CD4-positive, CD25-positive, alpha-beta regulatory T cell (primary cell): Measurements from ENCODE around the gene STOML1. TPM values are rescaled to one million over a fixed set of nuclear protein-coding genes. Genes with fewer than 3 reads are reported as not detected.

ENCODE experiments used
- ATAC-seq, 2 donors: fragments of 150-1000 bp; cut with Tn5 transposase; one replicate each; pipeline ENCODE4 v1.10.0; 2021; ENCODE audit warnings: low read depth in 2 of 2, moderate number of reproducible peaks in 2 of 2, moderate library complexity in 1 of 2
- DNase-seq, 3 donors: peaks; one replicate each; pipeline versions ENCODE4 v3.0.0 to v3.0.0-alpha.2; 2012 to 2022; ENCODE audit warnings: mixed read lengths in 1 of 3
- H3K27ac ChIP-seq: one replicate; pipeline ENCODE4 v1.7.0; 2013; ENCODE audit warnings: mild to moderate bottlenecking, low read length; ENCODE audit not compliant: insufficient read depth, poor library complexity, severe bottlenecking
- H3K27me3 ChIP-seq: one replicate; pipeline ENCODE4 v1.7.0; 2013; ENCODE audit warnings: low read length; ENCODE audit not compliant: control insufficient read depth, insufficient read depth
- H3K36me3 ChIP-seq: one replicate; pipeline ENCODE4 v1.7.0; 2013; ENCODE audit warnings: mild to moderate bottlenecking, low read length, moderate library complexity; ENCODE audit not compliant: control insufficient read depth, insufficient read depth
- H3K4me1 ChIP-seq: 2 replicates; pipeline ENCODE4 v1.7.0; 2013; ENCODE audit warnings: mild to moderate bottlenecking, low read length; ENCODE audit not compliant: insufficient read depth, control insufficient read depth, poor library complexity, severe bottlenecking
- H3K4me3 ChIP-seq: one replicate; pipeline ENCODE4 v1.7.0; 2013; ENCODE audit warnings: low read depth, mild to moderate bottlenecking, low read length, moderate library complexity
- H3K9me3 ChIP-seq, 2 experiments: 1 replicate in 1 of 2; 2 replicates in 1 of 2; pipeline ENCODE4 v1.7.0; 2013; ENCODE audit warnings: low read length in 2 of 2, mild to moderate bottlenecking in 1 of 2, moderate library complexity in 1 of 2; ENCODE audit not compliant: control insufficient read depth in 2 of 2
- H3K27ac Mint-ChIP-seq, 3 donors: one replicate each; pipeline ENCODE4 v1.8.0; 2020 to 2022; ENCODE audit warnings: mild to moderate bottlenecking in 3 of 3, mixed read lengths in 3 of 3, moderate library complexity in 2 of 3
- H3K27me3 Mint-ChIP-seq: one replicate; pipeline ENCODE4 v1.8.0; 2022; ENCODE audit warnings: mild to moderate bottlenecking, mixed read lengths
- H3K36me3 Mint-ChIP-seq: one replicate; pipeline ENCODE4 v1.8.0; 2020; ENCODE audit warnings: mixed read lengths
- H3K4me1 Mint-ChIP-seq, 4 donors: one replicate each; pipeline ENCODE4 v1.8.0; 2020 to 2022; ENCODE audit warnings: mixed read lengths in 4 of 4, mild to moderate bottlenecking in 1 of 4
- H3K4me3 Mint-ChIP-seq, 4 donors: one replicate each; pipeline ENCODE4 v1.8.0; 2020 to 2022; ENCODE audit warnings: mild to moderate bottlenecking in 4 of 4, mixed read lengths in 4 of 4, moderate library complexity in 3 of 4
- H3K9me3 Mint-ChIP-seq, 7 donors: one replicate each; pipeline ENCODE4 v1.8.0; 2020 to 2022; ENCODE audit warnings: mixed read lengths in 7 of 7, mild to moderate bottlenecking in 3 of 7, moderate library complexity in 2 of 7
- polyA plus RNA-seq, 4 donors: library from polyadenylated mRNA; unstranded; fragments of 300-500 nt; fragmentation: Illumina TruSeq; gene quantifications; one replicate each; pipeline ENCODE4 v1.2.3, GENCODE V29; 2021
- total RNA-seq: library from RNA; stranded (reverse); gene quantifications from one replicate; pipeline ENCODE4 v1.2.3, GENCODE V29; 2022

STOML1 gene
- total and polyA plus RNA-seq, 5 donors from 2014 or later: 5.9 to 11.4 (median 9.7) TPM

- H3K9me3 ChIP-seq: peaks cover 0 to 2% of the 10 kb centered on the region in 2 experiments
- Mint-ChIP-seq H3K27me3 (no peaks in the 10 kb centered on the region), H3K4me3 (no peak overlapping the region), H3K9me3 (peaks cover 0 to 2% (median 0%) of the 10 kb centered on the region in 7 donors), H3K36me3 (peaks cover 33% of the 10 kb centered on the region), H3K27ac (peak overlapping the region in 2 of 3 donors; percentile 42 to 89), H3K4me1 (peaks cover 39 to 72% (median 59%) of the 10 kb centered on the region in 4 donors)
- no peak for ATAC-seq
- no peaks in the 10 kb centered on the region for H3K27me3 ChIP-seq
- no peak overlapping the region for H3K4me3 ChIP-seq
- DNase-seq: no peak
- peaks cover 34% of the 10 kb centered on the region for H3K4me1 ChIP-seq
- H3K27ac ChIP-seq: no peak overlapping the region
- H3K36me3 ChIP-seq: peaks cover 22% of the 10 kb centered on the region
Observed at GRCh38 chr15:74008901-74009300, 16.8 kb upstream of the STOML1 start.

DNA sequence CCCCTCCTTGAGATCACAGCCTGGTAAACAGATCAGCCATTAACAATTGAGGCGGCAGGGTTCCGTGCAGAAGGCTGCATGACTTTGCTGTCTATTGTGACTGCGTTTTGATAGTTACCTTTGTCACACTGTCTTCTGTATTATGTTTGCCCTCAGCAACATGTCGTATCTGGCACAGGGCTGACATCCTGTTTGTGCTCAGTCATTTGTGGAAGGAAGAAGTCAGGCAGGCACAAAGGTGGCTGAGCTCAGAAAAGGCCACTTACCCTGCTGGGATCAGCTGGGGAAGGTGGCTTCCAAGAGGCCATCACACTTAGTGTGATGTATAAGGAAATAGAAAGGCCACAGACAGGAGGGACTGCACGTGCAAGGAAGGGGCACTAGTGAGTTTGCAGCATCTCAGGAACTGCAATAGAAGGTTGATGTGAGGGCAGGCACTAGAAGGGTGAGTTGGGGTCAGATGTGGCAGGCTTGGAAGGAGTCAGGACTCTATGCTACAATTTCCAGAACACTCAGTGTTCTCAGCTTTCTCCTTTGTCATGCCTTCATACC, 15.8 kb upstream of the STOML1 start:
- peaks cover 28% of the 10 kb centered on the region for H3K36me3 ChIP-seq
- no peaks in the 10 kb centered on the region for H3K27me3 ChIP-seq
- Mint-ChIP-seq H3K4me3 (peak overlapping the region; percentile 39 to 82 (median 63)), H3K4me1 (peaks cover 29 to 71% (median 57%) of the 10 kb centered on the region in 4 donors), H3K9me3 (peaks cover 0 to 5% (median 0%) of the 10 kb centered on the region in 7 donors), H3K27me3 (no peaks in the 10 kb centered on the region), H3K27ac (peak overlapping the region; percentile 89 to 100 (median 91)), H3K36me3 (peaks cover 35% of the 10 kb centered on the region)
- DNase-seq (peak in 2 of 3 donors; percentile 35 to 83), ATAC-seq (peak; percentile 83 to 93)
- peak overlapping the region; percentile 69 for H3K27ac ChIP-seq
- H3K4me1 ChIP-seq: peaks cover 34% of the 10 kb centered on the region
- H3K9me3 ChIP-seq: peaks cover 0 to 2% of the 10 kb centered on the region in 2 experiments
- peak overlapping the region; percentile 77 for H3K4me3 ChIP-seq

GRCh38 chr15:74006774-74007639, 14.9 kb upstream of the STOML1 start:
- Mint-ChIP-seq H3K27me3 (no peaks in the 10 kb centered on the region), H3K9me3 (peaks cover 0 to 3% (median 0%) of the 10 kb centered on the region in 7 donors), H3K4me1 (peaks cover 28 to 71% (median 56%) of the 10 kb centered on the region in 4 donors), H3K27ac (peak overlapping the region; percentile 89 to 100 (median 91)), H3K4me3 (peak overlapping the region; percentile 48 to 90 (median 80)), H3K36me3 (peaks cover 31% of the 10 kb centered on the region)
- Histone ChIP-seq H3K4me1 (peaks cover 34% of the 10 kb centered on the region), H3K9me3 (no peaks in the 10 kb centered on the region), H3K36me3 (peaks cover 29% of the 10 kb centered on the region), H3K4me3 (peak overlapping the region; percentile 77), H3K27ac (peak overlapping the region; percentile 69), H3K27me3 (no peaks in the 10 kb centered on the region)
- no peak for ATAC-seq
- peak in 1 of 3 donors; percentile 60 for DNase-seq

DNA sequence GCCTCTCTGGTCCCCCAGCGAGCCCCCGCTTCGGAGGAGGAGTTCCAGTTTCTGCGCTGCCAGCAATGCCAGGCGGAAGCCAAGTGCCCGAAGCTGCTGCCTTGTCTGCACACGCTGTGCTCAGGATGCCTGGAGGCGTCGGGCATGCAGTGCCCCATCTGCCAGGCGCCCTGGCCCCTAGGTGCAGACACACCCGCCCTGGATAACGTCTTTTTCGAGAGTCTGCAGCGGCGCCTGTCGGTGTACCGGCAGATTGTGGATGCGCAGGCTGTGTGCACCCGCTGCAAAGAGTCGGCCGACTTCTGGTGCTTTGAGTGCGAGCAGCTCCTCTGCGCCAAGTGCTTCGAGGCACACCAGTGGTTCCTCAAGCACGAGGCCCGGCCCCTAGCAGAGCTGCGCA, 5.9 kb upstream of the STOML1 start:
- H3K9me3 Mint-ChIP-seq: no peaks in the 10 kb centered on the region
- peak overlapping the region in 2 of 3 donors; percentile 95 to 97 for H3K27ac Mint-ChIP-seq
- no peak for DNase-seq
- no peaks in the 10 kb centered on the region for H3K9me3 ChIP-seq
- H3K27ac ChIP-seq: no peak overlapping the region
- H3K27me3 Mint-ChIP-seq: peaks cover 4% of the 10 kb centered on the region
- H3K4me3 Mint-ChIP-seq: peak overlapping the region in 1 of 4 donors; percentile 92
- H3K4me3 ChIP-seq: no peak overlapping the region
- peaks cover 71% of the 10 kb centered on the region for H3K4me1 ChIP-seq
- peaks cover 16% of the 10 kb centered on the region for H3K36me3 Mint-ChIP-seq
- no peaks in the 10 kb centered on the region for H3K27me3 ChIP-seq
- no peak for ATAC-seq
- peaks cover 21% of the 10 kb centered on the region for H3K36me3 ChIP-seq
- peaks cover 22 to 82% (median 48%) of the 10 kb centered on the region in 4 donors for H3K4me1 Mint-ChIP-seq

- Mint-ChIP-seq H3K4me1 (peaks cover 22 to 86% (median 53%) of the 10 kb centered on the region in 4 donors), H3K27me3 (peaks cover 4% of the 10 kb centered on the region), H3K36me3 (peaks cover 16% of the 10 kb centered on the region), H3K4me3 (peak overlapping the region; percentile 92 to 99 (median 98)), H3K27ac (peak overlapping the region; percentile 84 to 97 (median 95)), H3K9me3 (no peaks in the 10 kb centered on the region)
- Histone ChIP-seq H3K27me3 (no peaks in the 10 kb centered on the region), H3K4me1 (peaks cover 79% of the 10 kb centered on the region), H3K27ac (peak overlapping the region; percentile 94), H3K36me3 (peaks cover 17% of the 10 kb centered on the region), H3K9me3 (no peaks in the 10 kb centered on the region), H3K4me3 (peak overlapping the region; percentile 85)
- DNase-seq (peak; percentile 28 to 68 (median 29)), ATAC-seq (no peak)
Observed at GRCh38 chr15:73996939-73997338, 4.8 kb upstream of the STOML1 start.

DNA sequence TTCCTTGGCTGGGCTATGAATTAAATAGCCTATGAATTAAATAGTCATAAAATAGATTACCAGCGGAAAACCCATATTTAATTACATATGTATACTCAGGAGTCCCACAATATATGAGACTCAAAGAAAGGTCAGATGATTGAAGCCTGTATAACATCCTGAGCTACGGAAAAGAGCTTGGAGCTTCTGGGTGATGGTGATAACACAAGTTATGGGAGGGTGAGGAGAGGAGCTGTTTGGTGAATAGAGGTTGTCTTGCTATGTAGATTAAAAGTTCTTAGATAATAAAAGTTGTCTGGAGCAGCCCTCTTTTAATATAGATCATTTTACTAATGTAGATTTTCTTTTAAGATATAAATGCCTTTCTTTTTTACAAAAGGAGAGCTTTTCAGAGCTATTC, 4.2 kb upstream of the STOML1 start:
- H3K36me3 Mint-ChIP-seq: peaks cover 16% of the 10 kb centered on the region
- Histone ChIP-seq H3K4me1 (peaks cover 83% of the 10 kb centered on the region), H3K9me3 (no peaks in the 10 kb centered on the region), H3K27ac (peak overlapping the region; percentile 94), H3K27me3 (no peaks in the 10 kb centered on the region), H3K4me3 (peak overlapping the region; percentile 85), H3K36me3 (peaks cover 17% of the 10 kb centered on the region)
- H3K9me3 Mint-ChIP-seq: no peaks in the 10 kb centered on the region
- peak overlapping the region; percentile 92 to 99 (median 98) for H3K4me3 Mint-ChIP-seq
- DNase-seq (no peak), ATAC-seq (no peak)
- peaks cover 22 to 88% (median 51%) of the 10 kb centered on the region in 4 donors for H3K4me1 Mint-ChIP-seq
- H3K27me3 Mint-ChIP-seq: peaks cover 4% of the 10 kb centered on the region
- peak overlapping the region; percentile 84 to 97 (median 95) for H3K27ac Mint-ChIP-seq

GRCh38 chr15:73994912-73995622, 3.0 kb upstream of the STOML1 start:
- no peak for ATAC-seq
- Mint-ChIP-seq H3K4me3 (peak overlapping the region; percentile 92 to 99 (median 98)), H3K27me3 (peaks cover 4% of the 10 kb centered on the region), H3K36me3 (peaks cover 11% of the 10 kb centered on the region), H3K27ac (peak overlapping the region; percentile 95 to 99 (median 97)), H3K4me1 (peaks cover 22 to 85% (median 44%) of the 10 kb centered on the region in 4 donors), H3K9me3 (no peaks in the 10 kb centered on the region)
- H3K27ac ChIP-seq: peak overlapping the region; percentile 94
- H3K4me3 ChIP-seq: peak overlapping the region; percentile 85
- no peaks in the 10 kb centered on the region for H3K9me3 ChIP-seq
- peaks cover 80% of the 10 kb centered on the region for H3K4me1 ChIP-seq
- no peaks in the 10 kb centered on the region for H3K27me3 ChIP-seq
- H3K36me3 ChIP-seq: peaks cover 11% of the 10 kb centered on the region
- DNase-seq: peak in 2 of 3 donors; percentile 22 to 50
